ENCODE data around the gene SHC2. TPM values are rescaled to one million over a fixed set of nuclear protein-coding genes. Genes with fewer than 3 reads are reported as not detected.
A peak's percentile ranks its signal among the peaks of the same experiment; 100 is the strongest.

The SHC2 gene
- total and polyA plus RNA-seq, 2 of the 13 experiments (the other 11 are each of a cell fraction or from before 2014, with no cell fraction given) = 9.0 to 18.3 TPM

GRCh38 chr19:392375-392970 lies 68.4 kb downstream of the SHC2 start:
- Histone ChIP-seq H3K9ac (ENCODE audit: insufficient read depth, low read depth, low read length) (no peak overlapping the region), H3K27me3 (ENCODE audit: control insufficient read depth in 1 of 2, insufficient read depth in 2 of 2, low read length in 2 of 2) (peaks cover 20 to 49% of the 10 kb centered on the region in 2 experiments; a peak in 4 of 5 replicates), H3K9me3 (ENCODE audit: low read length) (peaks cover 8% of the 10 kb centered on the region), H3K79me2 (ENCODE audit: insufficient read depth, low read length) (no peaks in the 10 kb centered on the region), H4K20me1 (ENCODE audit: insufficient read depth, low read length) (no peaks in the 10 kb centered on the region), H3K27ac (ENCODE audit: extremely low read length, insufficient read depth, low read length) (no peak overlapping the region), H2AFZ (ENCODE audit: low read length) (no peak overlapping the region), H3K4me1 (ENCODE audit: insufficient read depth, low read length) (no peaks in the 10 kb centered on the region), H3K4me3 (replicated peaks in 1 of 3; ENCODE audit: insufficient read depth in 1 of 3, low read depth in 2 of 3, low read length in 3 of 3) (no peak overlapping the region), H3K4me2 (ENCODE audit: low read depth, low read length) (no peak overlapping the region), H3K36me3 (replicated peaks in 1 of 2; ENCODE audit: control insufficient read depth in 1 of 2, insufficient read depth in 2 of 2, low read length in 2 of 2) (no peaks in the 10 kb centered on the region)
- DNase-seq (ENCODE audit: low spot score) (no peak), ATAC-seq (no peak), FAIRE-seq (no peak)
- CTCF ChIA-PET (ENCODE audit: low intra/inter-chr PET ratio, low total read pairs) = no interaction called here
- intact Hi-C loops (cut with micrococcal nuclease; ENCODE audit: unreplicated experiment) (no loop called here), in situ Hi-C loops (cut with HindIII; ENCODE audit: extremely low pct_ligation_motif_present, low pct_unique_long_range_greater_than_20kb) (no loop called here)
- BruUV-seq (replicated peaks) = no TSS peak
- POLR2A ChIA-PET = no interaction called here
- 7% methylated on average over 12 of the region's 17 CpGs for WGBS (ENCODE audit: low lambda C conversion rate)
- TF ChIP-seq, protein P1, sequence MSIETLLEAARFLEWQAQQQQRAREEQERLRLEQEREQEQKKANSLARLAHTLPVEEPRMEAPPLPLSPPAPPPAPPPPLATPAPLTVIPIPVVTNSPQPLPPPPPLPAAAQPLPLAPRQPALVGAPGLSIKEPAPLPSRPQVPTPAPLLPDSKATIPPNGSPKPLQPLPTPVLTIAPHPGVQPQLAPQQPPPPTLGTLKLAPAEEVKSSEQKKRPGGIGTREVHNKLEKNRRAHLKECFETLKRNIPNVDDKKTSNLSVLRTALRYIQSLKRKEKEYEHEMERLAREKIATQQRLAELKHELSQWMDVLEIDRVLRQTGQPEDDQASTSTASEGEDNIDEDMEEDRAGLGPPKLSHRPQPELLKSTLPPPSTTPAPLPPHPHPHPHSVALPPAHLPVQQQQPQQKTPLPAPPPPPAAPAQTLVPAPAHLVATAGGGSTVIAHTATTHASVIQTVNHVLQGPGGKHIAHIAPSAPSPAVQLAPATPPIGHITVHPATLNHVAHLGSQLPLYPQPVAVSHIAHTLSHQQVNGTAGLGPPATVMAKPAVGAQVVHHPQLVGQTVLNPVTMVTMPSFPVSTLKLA (IDR thresholded peaks at IDR 0.05) = peak; percentile 96
- no peak for TF ChIP-seq TEAD2 (CRISPR knock-in tag; IDR thresholded peaks at IDR 0.05)
- TF ChIP-seq CBFB (CRISPR knock-in tag; IDR thresholded peaks at IDR 0.05) = no peak
- TF ChIP-seq ZBTB7A (CRISPR knock-in tag; IDR thresholded peaks at IDR 0.05) = no peak
- no peak for TF ChIP-seq ELF4 (CRISPR knock-in tag; IDR thresholded peaks at IDR 0.05; ENCODE audit: borderline replicate concordance)
- no peak for TF ChIP-seq KDM4B (CRISPR knock-in tag; IDR thresholded peaks at IDR 0.05)
- TF ChIP-seq MTERF4 (CRISPR knock-in tag; IDR thresholded peaks at IDR 0.05) = no peak
- TF ChIP-seq HOXA5 (CRISPR knock-in tag; IDR thresholded peaks at IDR 0.05) = no peak
- no peak for TF ChIP-seq GPN1 (CRISPR knock-in tag; IDR thresholded peaks at IDR 0.05; ENCODE audit: borderline replicate concordance)
- no peak for TF ChIP-seq CSRNP1 (CRISPR knock-in tag; IDR thresholded peaks at IDR 0.05)
- no peak for TF ChIP-seq TRAFD1 (CRISPR knock-in tag; IDR thresholded peaks at IDR 0.05; ENCODE audit: borderline replicate concordance)
- TF ChIP-seq ZNF101 (CRISPR knock-in tag; IDR thresholded peaks at IDR 0.05; ENCODE audit: borderline replicate concordance, low read depth) = no peak
- no peak for TF ChIP-seq MED13 (CRISPR knock-in tag; IDR thresholded peaks at IDR 0.05)
- no peak for TF ChIP-seq FOXJ3 (CRISPR knock-in tag; IDR thresholded peaks at IDR 0.05; ENCODE audit: borderline replicate concordance)
- TF ChIP-seq, protein P2, sequence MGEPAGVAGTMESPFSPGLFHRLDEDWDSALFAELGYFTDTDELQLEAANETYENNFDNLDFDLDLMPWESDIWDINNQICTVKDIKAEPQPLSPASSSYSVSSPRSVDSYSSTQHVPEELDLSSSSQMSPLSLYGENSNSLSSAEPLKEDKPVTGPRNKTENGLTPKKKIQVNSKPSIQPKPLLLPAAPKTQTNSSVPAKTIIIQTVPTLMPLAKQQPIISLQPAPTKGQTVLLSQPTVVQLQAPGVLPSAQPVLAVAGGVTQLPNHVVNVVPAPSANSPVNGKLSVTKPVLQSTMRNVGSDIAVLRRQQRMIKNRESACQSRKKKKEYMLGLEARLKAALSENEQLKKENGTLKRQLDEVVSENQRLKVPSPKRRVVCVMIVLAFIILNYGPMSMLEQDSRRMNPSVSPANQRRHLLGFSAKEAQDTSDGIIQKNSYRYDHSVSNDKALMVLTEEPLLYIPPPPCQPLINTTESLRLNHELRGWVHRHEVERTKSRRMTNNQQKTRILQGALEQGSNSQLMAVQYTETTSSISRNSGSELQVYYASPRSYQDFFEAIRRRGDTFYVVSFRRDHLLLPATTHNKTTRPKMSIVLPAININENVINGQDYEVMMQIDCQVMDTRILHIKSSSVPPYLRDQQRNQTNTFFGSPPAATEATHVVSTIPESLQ (CRISPR knock-in tag; conservative IDR thresholded peaks at IDR 0.05) = no peak
- peak; percentile 51; the same call in 1 of the 2 replicates for TF ChIP-seq CEBPB (IDR thresholded peaks at IDR 0.05; ENCODE audit: borderline replicate concordance, low read depth, low read length)
